SK-N-SH (cell line): ENCODE results near the gene GLIS1. TPM values are rescaled to one million over a fixed set of nuclear protein-coding genes. Genes with fewer than 3 reads are reported as not detected.

Source experiments
- CTCF ChIA-PET: fragments of 300-600, 350-600 bp; formaldehyde crosslinking; extraction: SDS; loops from one replicate; lab custom pipeline; 2021; lab: Yijun Ruan, JAX
- POLR2A ChIA-PET: fragments of 350-600 bp; sonication (Branson Sonifier 250); formaldehyde crosslinking; extraction: SDS; loops from one replicate; lab custom pipeline; 2020; ENCODE audit warnings: antibody characterized with exemption, inconsistent platforms; lab: Yijun Ruan, JAX
- DNase-seq: peaks from one replicate; pipeline ENCODE4 v3.0.0; 2012
- H2AFZ ChIP-seq: fragments of 200-600 bp; sonication (generic); 2 replicates; pipeline ENCODE4 v1.8.1; 2016; ENCODE audit warnings: antibody characterized with exemption, mild to moderate bottlenecking, low read depth
- H3F3A ChIP-seq: fragments of 200-600 bp; sonication (generic); replicated peaks from 2 replicates; pipeline ENCODE3; 2016; ENCODE audit warnings: antibody characterized with exemption, mild to moderate bottlenecking; ENCODE audit not compliant: insufficient read depth
- H3K27ac ChIP-seq, 2 experiments: fragments of 200-500 bp in 1 of 2; fragments of 200-600 bp in 1 of 2; sonication (Bioruptor generic) in 1 of 2; sonication (generic), shearing (Covaris generic) in 1 of 2; 2 replicates each; pipeline versions ENCODE4 v1.5.1 to v1.6.1; 2014 to 2016; ENCODE audit warnings: low read depth in 2 of 2, inconsistent platforms in 1 of 2, low read length in 1 of 2, mild to moderate bottlenecking in 1 of 2, mixed read lengths in 1 of 2
- H3K27me3 ChIP-seq: fragments of 200-600 bp; sonication (generic), shearing (Covaris generic); 2 replicates; pipeline ENCODE4 v1.6.1; 2016; ENCODE audit warnings: mixed run types; ENCODE audit not compliant: insufficient read depth
- H3K36me3 ChIP-seq, 2 experiments: fragments of 200-500 bp in 1 of 2; fragments of 200-600 bp in 1 of 2; sonication (Bioruptor generic) in 1 of 2; sonication (generic) in 1 of 2; replicated peaks in 1 of 2; 2 replicates each; pipeline versions ENCODE3 to v1.5.1; 2014 to 2016; ENCODE audit warnings: low read length in 1 of 2, mild to moderate bottlenecking in 1 of 2; ENCODE audit not compliant: insufficient read depth in 2 of 2, control insufficient read depth in 1 of 2
- H3K4me1 ChIP-seq, 2 experiments: fragments of 200-500 bp in 1 of 2; fragments of 200-600 bp in 1 of 2; sonication (Bioruptor generic) in 1 of 2; sonication (generic), shearing (Covaris generic) in 1 of 2; 2 replicates each; pipeline versions ENCODE4 v1.5.1 to v1.6.1; 2014 to 2016; ENCODE audit warnings: low read depth in 1 of 2, low read length in 1 of 2, mixed run types in 1 of 2; ENCODE audit not compliant: insufficient read depth in 2 of 2, control insufficient read depth in 1 of 2
- H3K4me2 ChIP-seq: fragments of 200-600 bp; sonication (generic), shearing (Covaris generic); 2 replicates; pipeline ENCODE4 v1.6.1; 2017; ENCODE audit warnings: mixed run types
- H3K4me3 ChIP-seq, 2 experiments: fragments of 200-500 bp in 1 of 2; fragments of 200-600 bp in 1 of 2; sonication (Bioruptor generic) in 1 of 2; sonication (generic), shearing (Covaris generic) in 1 of 2; 2 replicates each; pipeline versions ENCODE4 v1.5.1 to v1.8.1; 2014 to 2016; ENCODE audit warnings: low read depth in 2 of 2, inconsistent platforms in 1 of 2, low read length in 1 of 2, mild to moderate bottlenecking in 1 of 2, mixed read lengths in 1 of 2, moderate library complexity in 1 of 2
- H3K79me2 ChIP-seq: fragments of 200-600 bp; sonication (generic); 2 replicates; pipeline ENCODE4 v1.8.1; 2017; ENCODE audit warnings: mild to moderate bottlenecking; ENCODE audit not compliant: insufficient read depth
- H3K9ac ChIP-seq: fragments of 200-600 bp; sonication (generic); 2 replicates; pipeline ENCODE4 v1.6.1; 2017; ENCODE audit warnings: mixed run types
- H3K9me2 ChIP-seq: fragments of 200-600 bp; sonication (generic); 2 replicates; pipeline ENCODE4 v1.6.1; 2017; ENCODE audit warnings: mixed run types
- H3K9me3 ChIP-seq: fragments of 200-600 bp; sonication (generic); 2 replicates; pipeline ENCODE4 v1.6.1; 2017; ENCODE audit warnings: mixed run types, mild to moderate bottlenecking, moderate library complexity
- H4K20me1 ChIP-seq: fragments of 200-600 bp; sonication (generic); 2 replicates; pipeline ENCODE4 v1.6.1; 2017; ENCODE audit warnings: mild to moderate bottlenecking, mixed run types; ENCODE audit not compliant: insufficient read depth
- ELF1 ChIP-seq: IDR thresholded peaks from 2 replicates; pipeline ENCODE4 v1.4.0; 2012
- EP300 ChIP-seq, 2 experiments: IDR thresholded peaks; 2 replicates each; pipeline versions ENCODE4 v1.4.0 to v1.6.1; 2012; ENCODE audit warnings: borderline replicate concordance in 1 of 2, low read depth in 1 of 2, low read length in 1 of 2
- FOSL2 ChIP-seq: IDR thresholded peaks from 2 replicates; pipeline ENCODE4 v1.4.0; 2012; ENCODE audit warnings: low read depth, mild to moderate bottlenecking, moderate library complexity, borderline replicate concordance
- FOXJ3 ChIP-seq: sonication (generic); formaldehyde crosslinking; IDR thresholded peaks from 2 replicates; pipeline ENCODE4 v1.5.1; 2020; ENCODE audit warnings: mild to moderate bottlenecking, missing genetic modification reagents
- FOXM1 ChIP-seq: IDR thresholded peaks from 2 replicates; pipeline ENCODE4 v1.4.0; 2012; ENCODE audit warnings: low read depth, mild to moderate bottlenecking
- GABPA ChIP-seq: IDR thresholded peaks from 2 replicates; pipeline ENCODE4 v1.4.0; 2012; ENCODE audit warnings: low read depth, mild to moderate bottlenecking
- JUND ChIP-seq: IDR thresholded peaks from 2 replicates; pipeline ENCODE4 v1.4.0; 2012
- MXI1 ChIP-seq: IDR thresholded peaks from 2 replicates; pipeline ENCODE4 v1.6.1; 2012; ENCODE audit warnings: mild to moderate bottlenecking, low read depth, low read length, improper control_type of control experiment
- NFIC ChIP-seq: IDR thresholded peaks from 2 replicates; pipeline ENCODE4 v1.4.0; 2012; ENCODE audit warnings: borderline replicate concordance
- NRF1 ChIP-seq: IDR thresholded peaks from 2 replicates; pipeline ENCODE4 v1.6.1; 2012; ENCODE audit warnings: low read depth, mild to moderate bottlenecking, low read length
- POLR2AphosphoS5 ChIP-seq: IDR thresholded peaks from 2 replicates; pipeline ENCODE4 v1.6.1; 2012; ENCODE audit warnings: low read depth, low read length
- RAD21 ChIP-seq: IDR thresholded peaks from 2 replicates; pipeline ENCODE4 v1.6.1; 2012; ENCODE audit warnings: mild to moderate bottlenecking, low read length
- RCOR1 ChIP-seq: fragments of 150-350 bp; IDR thresholded peaks from 2 replicates; pipeline ENCODE4 v1.6.1; 2017; ENCODE audit warnings: antibody characterized with exemption, low read length
- SIN3A ChIP-seq: IDR thresholded peaks from 2 replicates; pipeline ENCODE4 v1.6.1; 2012; ENCODE audit warnings: low read depth, mild to moderate bottlenecking, low read length, moderate library complexity, borderline replicate concordance
- TEAD4 ChIP-seq: IDR thresholded peaks from 2 replicates; pipeline ENCODE4 v1.4.0; 2012; ENCODE audit warnings: mild to moderate bottlenecking, borderline replicate concordance; ENCODE audit not compliant: insufficient read depth
- YY1 ChIP-seq: IDR thresholded peaks from 2 replicates; pipeline ENCODE4 v1.4.0; 2012; ENCODE audit warnings: low read depth, mild to moderate bottlenecking
- WGBS: methylation state at CpG from one replicate; pipeline ENCODE4 v1.1.6; 2017; ENCODE audit warnings: low lambda C conversion rate; 5-methylcytosine and 5-hydroxymethylcytosine counted together
- polyA plus RNA-seq, 3 experiments: library from polyadenylated mRNA; depleted of rRNA; stranded (reverse); fragments of >200 nt; gene quantifications; 2 replicates each; pipeline ENCODE4 v1.2.3, GENCODE V29; 2012
- TF ChIP-seq, protein P1 (sequence below): IDR thresholded peaks from 2 replicates; pipeline ENCODE4 v1.4.0; 2012; ENCODE audit warnings: low read depth, borderline replicate concordance
- TF ChIP-seq, protein P2 (sequence below): fragments of 200-600 bp; sonication (generic); IDR thresholded peaks from 2 replicates; pipeline ENCODE4 v1.6.1; 2017; ENCODE audit warnings: antibody characterized with exemption, mild to moderate bottlenecking, moderate library complexity
- TF ChIP-seq, protein P3 (sequence below): IDR thresholded peaks from 2 replicates; pipeline ENCODE4 v1.4.0; 2012; ENCODE audit warnings: low read depth

The GLIS1 gene
- polyA plus RNA-seq, 1 of the 3 experiments (the other 2 are of a cell fraction), result 0.13 TPM

DNA sequence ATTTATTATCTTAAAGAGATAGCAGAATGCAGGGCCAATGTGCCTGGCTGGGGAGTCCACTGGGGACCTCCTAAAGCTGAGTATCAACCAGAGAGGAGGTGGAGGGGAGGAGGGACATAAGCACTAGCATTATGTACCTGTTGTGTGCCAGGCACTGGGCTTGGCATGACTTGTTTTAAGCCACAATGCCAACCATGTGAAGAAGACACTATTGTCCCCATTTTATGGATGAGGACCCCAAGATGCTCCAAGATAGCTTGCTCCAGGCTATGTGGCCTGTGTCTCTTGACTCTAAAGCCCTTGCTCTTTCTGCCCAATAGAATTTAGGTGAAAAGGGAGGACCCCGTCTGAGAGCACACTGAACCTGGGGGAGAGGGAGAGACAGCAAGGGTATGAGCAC, 111.3 kb downstream of the GLIS1 start:
- Histone ChIP-seq H3K4me1 (peaks cover 0 to 32% of the 10 kb centered on the region in 2 experiments; a peak in 2 of 4 replicates), H2AFZ (no peak overlapping the region), H3K36me3 (no peaks in the 10 kb centered on the region), H3K79me2 (no peaks in the 10 kb centered on the region), H3K9me2 (no peaks in the 10 kb centered on the region), H3K27ac (no peak overlapping the region), H3K4me2 (no peak overlapping the region), H3F3A (no peaks in the 10 kb centered on the region), H3K9ac (no peak overlapping the region), H4K20me1 (no peaks in the 10 kb centered on the region), H3K27me3 (no peaks in the 10 kb centered on the region; the same call in 1 of the 2 replicates), H3K4me3 (no peak overlapping the region), H3K9me3 (no peaks in the 10 kb centered on the region)
- TF ChIP-seq NRF1, result no peak
- no peak for TF ChIP-seq YY1
- no peak for TF ChIP-seq EP300 (IDR thresholded peaks at IDR 0.05; ENCODE audit: borderline replicate concordance in 1 of 2, low read depth in 1 of 2, low read length in 1 of 2)
- TF ChIP-seq, protein P1, sequence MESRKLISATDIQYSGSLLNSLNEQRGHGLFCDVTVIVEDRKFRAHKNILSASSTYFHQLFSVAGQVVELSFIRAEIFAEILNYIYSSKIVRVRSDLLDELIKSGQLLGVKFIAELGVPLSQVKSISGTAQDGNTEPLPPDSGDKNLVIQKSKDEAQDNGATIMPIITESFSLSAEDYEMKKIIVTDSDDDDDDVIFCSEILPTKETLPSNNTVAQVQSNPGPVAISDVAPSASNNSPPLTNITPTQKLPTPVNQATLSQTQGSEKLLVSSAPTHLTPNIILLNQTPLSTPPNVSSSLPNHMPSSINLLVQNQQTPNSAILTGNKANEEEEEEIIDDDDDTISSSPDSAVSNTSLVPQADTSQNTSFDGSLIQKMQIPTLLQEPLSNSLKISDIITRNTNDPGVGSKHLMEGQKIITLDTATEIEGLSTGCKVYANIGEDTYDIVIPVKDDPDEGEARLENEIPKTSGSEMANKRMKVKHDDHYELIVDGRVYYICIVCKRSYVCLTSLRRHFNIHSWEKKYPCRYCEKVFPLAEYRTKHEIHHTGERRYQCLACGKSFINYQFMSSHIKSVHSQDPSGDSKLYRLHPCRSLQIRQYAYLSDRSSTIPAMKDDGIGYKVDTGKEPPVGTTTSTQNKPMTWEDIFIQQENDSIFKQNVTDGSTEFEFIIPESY, result no peak
- TF ChIP-seq FOSL2, result no peak
- no peak for TF ChIP-seq RCOR1
- TF ChIP-seq NFIC, result no peak
- no peak for TF ChIP-seq SIN3A
- no peak for TF ChIP-seq POLR2AphosphoS5
- TF ChIP-seq, protein P2, sequence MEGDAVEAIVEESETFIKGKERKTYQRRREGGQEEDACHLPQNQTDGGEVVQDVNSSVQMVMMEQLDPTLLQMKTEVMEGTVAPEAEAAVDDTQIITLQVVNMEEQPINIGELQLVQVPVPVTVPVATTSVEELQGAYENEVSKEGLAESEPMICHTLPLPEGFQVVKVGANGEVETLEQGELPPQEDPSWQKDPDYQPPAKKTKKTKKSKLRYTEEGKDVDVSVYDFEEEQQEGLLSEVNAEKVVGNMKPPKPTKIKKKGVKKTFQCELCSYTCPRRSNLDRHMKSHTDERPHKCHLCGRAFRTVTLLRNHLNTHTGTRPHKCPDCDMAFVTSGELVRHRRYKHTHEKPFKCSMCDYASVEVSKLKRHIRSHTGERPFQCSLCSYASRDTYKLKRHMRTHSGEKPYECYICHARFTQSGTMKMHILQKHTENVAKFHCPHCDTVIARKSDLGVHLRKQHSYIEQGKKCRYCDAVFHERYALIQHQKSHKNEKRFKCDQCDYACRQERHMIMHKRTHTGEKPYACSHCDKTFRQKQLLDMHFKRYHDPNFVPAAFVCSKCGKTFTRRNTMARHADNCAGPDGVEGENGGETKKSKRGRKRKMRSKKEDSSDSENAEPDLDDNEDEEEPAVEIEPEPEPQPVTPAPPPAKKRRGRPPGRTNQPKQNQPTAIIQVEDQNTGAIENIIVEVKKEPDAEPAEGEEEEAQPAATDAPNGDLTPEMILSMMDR, result no peak
- no peak for TF ChIP-seq FOXJ3 (CRISPR knock-in tag)
- no peak for TF ChIP-seq ELF1
- no peak for TF ChIP-seq RAD21
- TF ChIP-seq MXI1, result no peak
- TF ChIP-seq, protein P3, sequence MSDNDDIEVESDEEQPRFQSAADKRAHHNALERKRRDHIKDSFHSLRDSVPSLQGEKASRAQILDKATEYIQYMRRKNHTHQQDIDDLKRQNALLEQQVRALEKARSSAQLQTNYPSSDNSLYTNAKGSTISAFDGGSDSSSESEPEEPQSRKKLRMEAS, result no peak
- TF ChIP-seq JUND, result no peak
- TF ChIP-seq GABPA, result no peak
- TF ChIP-seq TEAD4, result no peak
- TF ChIP-seq FOXM1, result no peak
- ChIA-PET POLR2A (interaction anchor here (1.2 kb wide), 1 partner anchor 14 kb away, joined by 7 read pairs; no protein-coding TSS in a partner anchor), CTCF (interaction anchor here (0.6 to 3.5 kb wide), 6 partner anchors 12 to 177 kb away, joined by 3 to 13 read pairs (median 4); no protein-coding TSS in a partner anchor)
- 86% methylated on average over 1 of the region's 1 CpG for WGBS
- no peak for DNase-seq
